Gastroesophageal sphincter (tissue), 4 donors: ENCODE data around the gene PABPN1. TPM values are rescaled to one million over a fixed set of nuclear protein-coding genes. Genes with fewer than 3 reads are reported as not detected.
A peak's percentile ranks its signal among the peaks of the same experiment; 100 is the strongest.

ENCODE experiments used
- ATAC-seq: fragments of 150-250 bp; one replicate; pipeline ENCODE4 v1.9.1; 2016; ENCODE audit warnings: mild to moderate bottlenecking, moderate library complexity
- H3K27ac ChIP-seq, 4 donors: fragments of 200-600 bp; sonication (generic) in 3 of 4; 1 replicate in 3 of 4; 2 replicates in 1 of 4; pipeline ENCODE4 v1.5.1; 2016 to 2019
- H3K27me3 ChIP-seq: fragments of 200-600 bp; sonication (generic); one replicate; pipeline ENCODE4 v1.5.1; 2019
- H3K36me3 ChIP-seq, 2 donors: fragments of 200-600 bp; sonication (generic); one replicate each; pipeline ENCODE4 v1.5.1; 2019; ENCODE audit warnings: control low read depth in 1 of 2
- H3K4me1 ChIP-seq, 3 donors: fragments of 200-600 bp; sonication (generic); 1 replicate in 2 of 3; 2 replicates in 1 of 3; pipeline ENCODE4 v1.5.1; 2016 to 2019; ENCODE audit warnings: control low read depth in 2 of 3
- H3K4me3 ChIP-seq, 2 donors: fragments of 200-600 bp; sonication (generic); one replicate each; pipeline ENCODE4 v1.5.1; 2019; ENCODE audit warnings: mild to moderate bottlenecking in 1 of 2, moderate library complexity in 1 of 2
- H3K9me3 ChIP-seq, 3 donors: fragments of 200-600 bp; sonication (generic); one replicate each; pipeline ENCODE4 v1.5.1; 2017 to 2019; ENCODE audit warnings: control low read depth in 2 of 3
- EP300 ChIP-seq: sonication (generic); formaldehyde crosslinking; IDR thresholded peaks from one replicate; pipeline ENCODE4 v1.6.1; 2017; ENCODE audit warnings: antibody characterized with exemption, mild to moderate bottlenecking
- POLR2A ChIP-seq, 2 donors: fragments of 450-650 bp; IDR thresholded peaks; one replicate each; pipeline ENCODE4 v1.6.1; 2017; ENCODE audit warnings: antibody characterized with exemption in 2 of 2, mild to moderate bottlenecking in 2 of 2, moderate library complexity in 1 of 2
- POLR2AphosphoS5 ChIP-seq: sonication (generic); formaldehyde crosslinking; IDR thresholded peaks from one replicate; pipeline ENCODE4 v1.6.1; 2017; ENCODE audit warnings: antibody characterized with exemption
- WGBS, 2 donors: methylation state at CpG; one replicate each; pipeline ENCODE4 v1.1.5; 2018; ENCODE audit warnings: low coverage in 1 of 2; 5-methylcytosine and 5-hydroxymethylcytosine counted together
- total RNA-seq, 4 donors: library from RNA; depleted of rRNA; stranded (reverse); fragments of >200 nt; gene quantifications; one replicate each; pipeline ENCODE4 v1.1.0, GENCODE V29; 2016
- TF ChIP-seq, protein P1 (sequence below), 4 experiments: fragments of 200-600 bp in 2 of 4; fragments of 450-650 bp in 2 of 4; sonication (generic) in 1 of 4; IDR thresholded peaks; one replicate each; pipeline ENCODE4 v1.5.1; 2017 to 2019; ENCODE audit warnings: antibody characterized with exemption in 4 of 4, mild to moderate bottlenecking in 2 of 4, moderate library complexity in 2 of 4

Gene PABPN1
- total RNA-seq, 4 donors from 2014 or later: 56.3 to 59.8 (median 57.5) TPM

DNA sequence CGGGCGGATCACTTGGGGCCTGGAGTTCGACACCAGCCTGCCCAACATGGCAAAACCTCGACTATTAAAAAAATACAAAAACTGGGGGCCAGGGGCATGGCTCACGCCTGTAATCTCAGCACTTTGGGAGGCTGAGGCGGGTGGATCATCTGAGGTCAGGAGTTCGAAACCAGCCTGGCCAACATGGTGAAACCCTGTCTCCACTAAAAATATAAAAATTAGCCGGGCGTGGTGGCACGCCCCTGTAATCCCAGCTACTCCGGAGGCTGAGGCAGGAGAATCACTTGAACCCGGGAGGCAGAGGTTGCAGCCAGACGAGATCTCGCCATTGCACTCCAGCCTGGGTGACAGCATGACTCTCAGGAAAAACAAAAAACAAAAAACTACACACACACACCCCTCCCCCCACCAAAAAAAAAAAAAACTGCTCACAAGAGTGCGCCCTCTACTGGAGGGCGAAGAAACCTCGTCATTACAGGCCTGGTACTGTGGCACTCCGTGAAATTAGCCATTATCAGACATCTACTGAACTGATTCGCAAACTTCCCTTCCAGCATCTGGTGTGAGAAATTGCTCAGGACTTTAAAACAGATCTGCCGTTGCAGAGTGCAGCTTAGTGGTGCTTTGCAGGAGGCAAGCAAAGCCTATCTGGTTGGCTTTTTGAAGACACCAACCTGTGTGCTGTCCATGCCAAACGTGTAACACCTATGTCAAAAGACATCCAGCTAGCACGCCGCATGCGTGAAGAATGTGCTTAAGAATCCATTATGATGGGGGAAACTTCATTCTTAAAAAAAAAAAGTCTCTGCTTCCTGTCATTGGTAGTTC, 26.3 kb upstream of the PABPN1 start:
- Histone ChIP-seq H3K27me3 (peaks cover 5% of the 10 kb centered on the region), H3K9me3 (no peaks in the 10 kb centered on the region), H3K4me3 (no peak overlapping the region), H3K27ac (peak overlapping the region in 2 of 4 donors; percentile 5 to 26), H3K4me1 (peaks cover under 1 to 28% (median 1%) of the 10 kb centered on the region in 3 donors), H3K36me3 (peaks cover 0 to 21% of the 10 kb centered on the region in 2 donors)
- TF ChIP-seq, protein P1, sequence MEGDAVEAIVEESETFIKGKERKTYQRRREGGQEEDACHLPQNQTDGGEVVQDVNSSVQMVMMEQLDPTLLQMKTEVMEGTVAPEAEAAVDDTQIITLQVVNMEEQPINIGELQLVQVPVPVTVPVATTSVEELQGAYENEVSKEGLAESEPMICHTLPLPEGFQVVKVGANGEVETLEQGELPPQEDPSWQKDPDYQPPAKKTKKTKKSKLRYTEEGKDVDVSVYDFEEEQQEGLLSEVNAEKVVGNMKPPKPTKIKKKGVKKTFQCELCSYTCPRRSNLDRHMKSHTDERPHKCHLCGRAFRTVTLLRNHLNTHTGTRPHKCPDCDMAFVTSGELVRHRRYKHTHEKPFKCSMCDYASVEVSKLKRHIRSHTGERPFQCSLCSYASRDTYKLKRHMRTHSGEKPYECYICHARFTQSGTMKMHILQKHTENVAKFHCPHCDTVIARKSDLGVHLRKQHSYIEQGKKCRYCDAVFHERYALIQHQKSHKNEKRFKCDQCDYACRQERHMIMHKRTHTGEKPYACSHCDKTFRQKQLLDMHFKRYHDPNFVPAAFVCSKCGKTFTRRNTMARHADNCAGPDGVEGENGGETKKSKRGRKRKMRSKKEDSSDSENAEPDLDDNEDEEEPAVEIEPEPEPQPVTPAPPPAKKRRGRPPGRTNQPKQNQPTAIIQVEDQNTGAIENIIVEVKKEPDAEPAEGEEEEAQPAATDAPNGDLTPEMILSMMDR (IDR thresholded peaks at IDR 0.05): peak; percentile 63 to 88 (median 81)
- no peak for TF ChIP-seq POLR2AphosphoS5
- WGBS, 2 donors: 14 to 21% methylated on average over 13 to 15 of the region's 24 CpGs
- peak; percentile 39 for ATAC-seq

- peaks cover 0 to 21% of the 10 kb centered on the region in 2 donors for H3K36me3 ChIP-seq
- 86 to 100% methylated on average over 6 to 7 of the region's 7 CpGs for WGBS, 2 donors
- H3K9me3 ChIP-seq: no peaks in the 10 kb centered on the region
- H3K4me3 ChIP-seq: no peak overlapping the region
- peaks cover 5% of the 10 kb centered on the region for H3K27me3 ChIP-seq
- H3K27ac ChIP-seq: peak overlapping the region in 1 of 4 donors; percentile 5
- peaks cover 5 to 38% (median 6%) of the 10 kb centered on the region in 3 donors for H3K4me1 ChIP-seq
- no peak for TF ChIP-seq POLR2A (IDR thresholded peaks at IDR 0.05)
- TF ChIP-seq, protein P1 (IDR thresholded peaks at IDR 0.05): no peak
- TF ChIP-seq POLR2AphosphoS5: no peak
- no peak for TF ChIP-seq EP300
- no peak for ATAC-seq
These were observed 25.1 kb upstream of the PABPN1 start for GRCh38 chr14:23296012-23296777.

DNA sequence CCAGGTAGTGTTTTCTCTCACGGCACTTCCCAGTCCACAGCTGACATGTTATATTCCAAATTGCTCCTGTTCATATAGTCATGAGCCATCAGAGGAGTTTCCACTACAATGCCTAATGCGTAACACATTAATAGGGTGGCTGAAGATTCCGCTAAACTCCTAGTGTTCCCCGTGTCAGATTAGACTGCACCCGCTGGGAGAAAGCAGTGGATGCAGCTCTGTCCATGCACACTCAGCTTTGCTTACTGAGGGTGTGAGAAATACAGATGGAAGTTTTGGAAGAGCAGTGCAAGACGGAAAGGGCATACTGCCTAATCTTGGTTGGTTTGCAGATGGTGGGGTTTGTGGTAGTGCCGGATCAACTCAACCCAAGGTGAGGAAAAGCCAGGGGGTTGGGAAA, 24.2 kb upstream of the PABPN1 start:
- peaks cover 0 to 21% of the 10 kb centered on the region in 2 donors for H3K36me3 ChIP-seq
- H3K9me3 ChIP-seq: no peaks in the 10 kb centered on the region
- WGBS, 2 donors: 81 to 90% methylated on average over 4 to 7 of the region's 7 CpGs
- TF ChIP-seq POLR2A (IDR thresholded peaks at IDR 0.05) (no peak), EP300 (no peak), POLR2AphosphoS5 (no peak)
- TF ChIP-seq, protein P1 (IDR thresholded peaks at IDR 0.05): no peak
- peaks cover 5% of the 10 kb centered on the region for H3K27me3 ChIP-seq
- peak overlapping the region in 2 of 4 donors; percentile 6 to 39 for H3K27ac ChIP-seq
- ATAC-seq: no peak
- H3K4me1 ChIP-seq: peaks cover 5 to 38% (median 6%) of the 10 kb centered on the region in 3 donors
- no peak overlapping the region for H3K4me3 ChIP-seq

DNA sequence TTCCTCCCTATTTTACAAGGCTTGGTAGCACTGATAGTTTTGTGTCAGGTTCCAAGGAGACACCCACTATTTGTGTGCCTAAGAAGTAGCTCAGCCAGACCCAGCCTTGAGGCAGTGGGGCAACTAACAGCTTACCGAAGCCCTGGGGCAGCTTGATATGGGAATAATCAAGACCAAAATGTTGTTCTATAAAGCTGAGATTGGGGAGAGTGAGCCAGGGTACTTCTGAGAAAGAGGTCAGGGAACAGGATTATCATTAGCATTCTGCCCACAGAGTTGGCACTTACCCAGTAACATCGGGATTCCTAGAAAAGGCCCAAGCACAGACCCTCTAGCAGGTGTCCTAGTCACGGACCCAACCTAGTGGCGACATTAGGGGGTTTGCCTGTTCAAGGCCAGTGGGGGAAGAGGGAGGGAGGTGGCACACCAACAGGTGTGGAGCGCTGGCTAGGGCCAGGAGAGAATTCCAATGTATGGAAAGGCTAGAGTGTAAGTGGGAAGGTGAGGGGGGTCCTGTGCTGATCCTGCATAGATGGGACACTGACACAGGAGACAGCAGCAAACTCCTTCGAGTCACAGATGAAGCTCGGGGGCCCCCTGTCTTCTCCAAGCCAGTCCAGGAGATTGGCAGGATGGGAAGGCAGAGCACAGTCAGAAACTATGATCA, 23.5 kb upstream of the PABPN1 start:
- peaks cover 5% of the 10 kb centered on the region for H3K27me3 ChIP-seq
- WGBS, 2 donors: 77 to 84% methylated on average over 2 to 5 of the region's 7 CpGs
- no peaks in the 10 kb centered on the region for H3K9me3 ChIP-seq
- TF ChIP-seq POLR2A (IDR thresholded peaks at IDR 0.05) (no peak), POLR2AphosphoS5 (no peak), EP300 (no peak)
- TF ChIP-seq, protein P1 (IDR thresholded peaks at IDR 0.05): no peak
- no peak for ATAC-seq
- H3K4me3 ChIP-seq: no peak overlapping the region
- H3K27ac ChIP-seq: peak overlapping the region in 2 of 4 donors; percentile 39 to 98
- H3K36me3 ChIP-seq: peaks cover 0 to 21% of the 10 kb centered on the region in 2 donors
- H3K4me1 ChIP-seq: peaks cover 5 to 40% (median 6%) of the 10 kb centered on the region in 3 donors
